ENCODE measurements around the gene GP2.

GP2 gene

DNA sequence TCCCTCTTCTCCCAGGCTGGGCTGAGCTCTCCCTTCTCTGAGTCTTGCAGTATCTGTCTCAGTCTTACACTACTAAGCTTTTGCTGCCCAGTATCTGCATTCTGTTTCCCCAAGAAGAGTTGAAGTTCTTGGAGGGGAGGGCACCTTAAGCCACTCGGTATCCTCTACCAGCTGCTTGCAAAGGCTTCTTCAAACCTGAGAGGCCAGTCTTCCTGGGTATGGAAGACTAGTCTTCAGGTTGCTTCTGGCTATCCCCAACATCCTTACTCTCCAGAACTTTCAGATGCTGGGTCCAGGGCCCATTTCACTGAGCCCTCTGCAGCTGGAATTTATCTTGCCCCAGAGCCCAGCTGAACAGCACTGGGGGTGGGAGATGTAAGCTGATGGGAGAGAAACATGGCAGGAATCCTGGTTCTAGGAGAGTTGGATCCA, 20.1 kb downstream of the GP2 start:
- no peak for DNase-seq (ENCODE audit: low read depth in 2 of 2, low spot score in 1 of 2)

DNA sequence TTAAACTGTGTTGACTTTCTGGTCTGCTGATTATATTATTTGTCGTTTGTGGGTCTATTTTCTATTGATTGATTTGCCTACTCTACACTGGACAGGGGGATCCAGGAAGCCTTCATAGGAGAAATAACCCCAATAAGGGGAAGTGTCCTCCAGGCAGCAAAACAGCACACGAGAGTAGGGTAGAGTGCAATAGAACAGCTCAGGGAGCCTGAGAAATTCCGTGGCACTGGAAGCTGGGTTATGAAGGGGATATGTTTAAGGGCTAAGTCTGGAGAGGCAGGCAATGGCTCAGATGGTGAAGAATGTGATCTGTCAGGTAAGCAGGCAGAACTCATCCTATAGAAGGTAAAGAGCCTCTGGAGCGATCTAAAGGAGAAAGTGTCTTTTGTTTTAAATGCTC, 20.9 kb downstream of the GP2 start:
- no peak for DNase-seq (ENCODE audit: low read depth in 2 of 2, low spot score in 1 of 2)

DNA sequence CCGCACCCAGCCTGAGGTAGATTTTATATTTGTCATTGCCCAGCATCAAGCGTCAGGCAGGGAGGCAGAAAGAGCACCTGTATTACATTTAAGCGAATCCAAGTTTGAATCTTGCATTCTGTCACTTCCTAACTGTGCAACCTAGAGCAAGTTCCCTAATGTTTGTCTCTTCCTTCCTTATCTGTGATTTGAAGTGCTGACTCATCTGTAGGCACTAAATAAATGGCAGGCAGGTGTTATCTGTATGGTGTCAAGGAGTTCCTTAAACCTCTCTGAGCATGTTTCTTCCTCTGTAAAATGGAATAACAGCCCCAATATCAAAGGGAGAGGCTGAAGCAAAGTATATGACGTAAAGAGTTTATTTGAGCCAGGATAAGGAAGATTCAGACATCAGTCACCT, 24.3 kb downstream of the GP2 start:
- DNase-seq (ENCODE audit: low read depth in 2 of 2, low spot score in 1 of 2), result no peak

DNA sequence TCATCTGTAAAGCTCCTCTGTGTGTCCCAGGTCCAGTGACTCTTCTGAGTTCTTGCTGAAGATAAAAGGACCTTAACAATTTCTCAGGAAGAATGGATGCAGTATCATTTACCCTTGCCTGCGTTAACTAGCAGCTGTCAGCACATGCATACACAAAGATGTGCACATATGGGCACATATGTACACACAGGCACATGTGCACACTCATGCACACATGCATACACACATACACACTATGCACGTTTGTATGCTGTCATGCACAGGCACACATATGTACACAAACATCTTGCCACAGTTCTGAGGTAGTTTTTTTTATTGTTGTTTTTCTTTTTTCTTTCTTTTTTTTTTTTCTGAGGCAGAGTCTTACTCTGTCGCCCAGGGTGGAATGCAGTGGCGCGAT, 24.9 kb downstream of the GP2 start:
- DNase-seq (ENCODE audit: low read depth in 2 of 2, low spot score in 1 of 2), result no peak

DNA sequence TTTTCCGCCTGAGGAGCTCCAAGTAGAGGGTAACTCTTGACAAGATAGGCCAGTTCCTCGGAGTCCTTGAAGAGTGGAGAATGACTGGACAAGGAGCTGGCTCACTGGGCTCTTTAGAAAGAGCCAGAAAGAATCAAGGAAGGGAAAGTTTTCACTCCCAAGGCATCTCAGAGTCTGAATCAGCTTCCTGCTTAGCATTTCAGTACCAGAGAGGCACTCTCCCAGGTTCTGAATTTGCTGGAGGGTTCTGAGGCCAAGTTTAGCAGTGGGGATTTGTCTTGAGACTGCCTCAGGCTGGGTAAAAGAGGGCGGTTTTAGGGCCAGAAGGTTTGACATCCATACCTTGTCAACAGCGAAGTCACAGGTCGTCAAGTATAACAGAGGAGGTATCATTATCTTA, 25.5 kb downstream of the GP2 start:
- DNase-seq (ENCODE audit: low read depth in 2 of 2, low spot score in 1 of 2), result no peak

DNA sequence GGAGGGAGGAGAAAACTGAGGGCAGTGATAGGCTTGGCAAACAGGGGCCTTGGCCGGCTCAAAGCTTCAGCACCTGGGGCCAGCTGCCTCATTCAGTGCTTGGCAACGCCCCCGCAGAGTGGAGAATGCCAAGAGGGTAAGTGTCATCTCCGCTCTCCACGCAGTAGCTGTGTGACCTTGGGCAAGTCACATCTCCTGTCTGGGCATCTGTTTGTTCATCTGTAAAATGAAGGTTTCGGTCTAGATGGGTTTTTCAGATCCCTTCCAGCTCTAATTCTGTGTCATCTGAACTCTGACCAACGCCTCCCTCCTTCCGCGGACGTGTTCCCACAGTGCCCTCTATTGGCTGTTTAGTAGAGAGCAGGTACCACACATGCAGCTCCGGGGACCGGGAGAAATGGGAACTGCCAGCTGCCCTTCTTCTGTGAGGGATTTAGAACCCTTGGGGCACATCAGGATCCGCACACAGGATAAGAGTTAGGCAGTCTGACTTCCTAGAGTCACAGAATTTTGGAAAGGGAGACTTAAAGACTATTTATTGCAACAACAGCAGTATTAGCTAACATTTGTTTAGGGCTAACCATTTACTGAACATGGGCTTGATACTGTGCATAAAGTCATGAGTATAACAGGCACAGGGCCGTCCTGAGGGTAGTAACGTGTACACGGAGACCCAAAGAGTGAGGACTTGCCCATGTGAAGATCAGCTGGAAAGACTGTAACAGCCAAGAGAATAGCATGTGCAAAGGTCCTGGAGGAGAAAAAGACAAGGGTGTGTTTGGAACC, 26.8 kb downstream of the GP2 start:
- no peak for DNase-seq (ENCODE audit: low read depth in 2 of 2, low spot score in 1 of 2)

DNA sequence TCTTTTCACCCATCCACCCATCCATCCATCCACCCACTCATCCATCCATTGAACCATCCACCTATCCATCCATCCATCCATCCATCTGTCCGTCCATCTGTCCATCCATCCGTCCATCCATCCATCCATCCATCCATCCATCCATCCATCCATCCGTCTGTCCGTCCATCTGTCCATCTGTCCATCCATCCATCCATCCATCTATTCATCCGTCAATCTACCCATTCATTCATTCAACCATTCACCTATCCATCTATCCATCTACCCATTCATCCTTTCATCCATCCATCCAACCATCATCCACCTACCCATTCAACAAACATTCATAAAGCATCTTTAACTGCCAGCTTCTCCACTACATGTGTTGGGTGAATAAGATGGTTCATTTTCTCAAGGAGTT, 28.9 kb downstream of the GP2 start:
- no peak for DNase-seq (ENCODE audit: low read depth in 2 of 2, low spot score in 1 of 2)

DNA sequence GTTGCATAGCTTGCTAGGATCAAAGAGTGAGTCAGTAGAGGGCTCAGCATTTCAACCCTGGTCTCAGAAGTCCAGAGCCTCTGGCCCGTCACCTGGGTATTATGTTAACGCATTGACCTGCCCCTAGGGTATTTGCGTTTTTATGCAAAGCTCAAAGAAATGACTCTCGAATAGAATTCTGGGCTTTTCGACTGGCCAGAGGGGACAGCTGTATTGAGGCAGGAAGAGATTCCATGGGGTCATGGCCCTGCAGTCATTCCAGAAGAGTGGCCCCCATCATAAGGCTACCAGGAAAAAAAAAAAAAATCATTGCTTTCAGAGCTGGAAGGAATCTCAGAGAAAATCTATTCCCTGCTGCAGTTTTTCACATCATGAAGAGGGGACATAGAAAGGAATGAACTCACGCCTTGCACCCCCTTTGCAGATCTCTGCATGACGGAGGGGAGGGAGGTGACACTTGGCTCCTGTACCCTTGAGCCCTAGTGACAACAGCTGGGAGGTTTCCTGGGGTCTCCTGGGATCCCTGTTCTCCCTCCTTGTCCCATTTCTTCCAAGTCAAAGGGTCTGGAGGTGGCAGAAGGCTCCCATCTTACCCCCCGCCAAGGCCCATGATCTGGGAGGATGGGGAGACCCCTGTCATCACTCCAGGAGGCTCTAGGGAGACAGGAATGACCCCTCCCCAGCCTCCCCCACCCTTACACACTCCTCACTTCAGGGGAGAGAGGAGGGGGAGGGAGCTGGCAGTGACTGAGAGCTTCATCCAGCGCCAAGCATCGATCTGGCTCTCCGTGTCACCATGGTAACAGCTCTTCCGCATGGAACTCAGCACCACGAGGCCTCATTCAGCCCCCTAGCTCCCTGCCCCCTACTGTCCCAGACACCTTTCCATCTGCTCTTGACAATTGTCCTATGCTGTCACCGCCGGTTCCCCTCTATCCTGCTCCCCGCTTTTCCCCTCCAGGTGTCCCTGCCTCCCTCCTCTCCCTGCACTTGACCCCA, 35.8 kb downstream of the GP2 start:
- no peak for DNase-seq (ENCODE audit: low read depth in 2 of 2, low spot score in 1 of 2)

DNA sequence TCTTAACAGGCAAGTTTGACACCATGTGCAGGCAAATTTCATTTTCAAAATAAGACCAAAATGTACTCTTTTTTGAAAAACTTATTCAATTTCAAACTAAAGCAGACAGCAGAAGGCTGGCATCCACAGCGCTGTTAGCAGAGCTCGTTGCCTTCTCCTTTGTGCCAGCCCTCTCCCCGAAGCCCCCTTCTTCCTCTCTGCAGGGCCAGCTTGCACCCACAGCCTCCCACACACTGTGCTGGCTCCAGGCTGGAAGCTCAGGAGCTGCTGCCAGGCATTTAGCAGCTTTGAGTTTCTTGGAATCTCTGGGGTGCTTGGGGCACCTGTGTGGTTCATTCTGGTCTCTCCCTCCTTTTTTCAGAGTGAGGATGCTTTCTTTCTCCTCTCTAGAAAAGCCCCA, 37.7 kb downstream of the GP2 start:
- no peak for DNase-seq (ENCODE audit: low read depth in 2 of 2, low spot score in 1 of 2)

DNA sequence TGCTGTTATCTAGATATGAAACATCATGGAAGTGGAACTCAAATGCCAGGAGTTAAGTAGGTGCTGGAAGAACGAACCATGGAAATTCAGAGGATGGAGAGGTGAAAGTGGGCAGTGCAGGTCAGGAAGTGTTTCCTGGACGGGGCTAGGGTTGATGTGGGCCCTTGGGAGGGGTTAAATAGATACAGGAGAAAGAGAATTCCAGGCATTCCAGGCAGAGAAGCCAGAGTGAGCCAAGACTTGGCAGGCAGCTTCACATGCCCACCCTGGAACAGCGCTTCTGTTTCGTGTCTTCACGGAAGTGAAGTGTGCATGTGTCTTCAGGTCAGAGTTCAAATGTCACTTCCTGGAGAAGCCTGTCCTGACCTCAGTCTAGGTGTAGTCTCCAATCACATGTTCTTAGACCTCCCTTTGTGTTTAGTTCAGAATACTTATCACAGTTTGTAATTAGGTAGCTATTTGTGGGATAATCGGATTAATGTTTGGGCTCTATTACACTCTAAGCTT, 41.3 kb downstream of the GP2 start:
- DNase-seq (ENCODE audit: low read depth in 2 of 2, low spot score in 1 of 2), result no peak

DNA sequence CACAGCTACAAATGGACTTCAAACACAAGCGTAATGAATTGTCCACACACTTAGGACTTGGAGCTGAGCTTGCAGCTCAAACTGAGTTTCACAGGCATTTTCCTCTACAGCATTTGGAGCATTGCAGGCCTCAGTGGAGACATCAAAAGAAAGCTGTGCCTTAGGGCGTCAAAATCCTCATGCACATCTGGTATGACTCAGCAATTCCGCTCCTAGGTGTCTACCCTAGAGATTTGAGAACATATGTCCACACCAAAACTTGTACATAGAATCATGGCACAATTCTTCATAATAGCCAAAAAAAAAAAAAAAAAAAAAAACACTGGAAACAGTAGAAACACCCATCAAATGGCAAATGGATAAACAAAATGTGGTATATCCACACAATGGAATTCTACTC, 47.1 kb downstream of the GP2 start:
- no peak for DNase-seq (ENCODE audit: low read depth in 2 of 2, low spot score in 1 of 2)

DNA sequence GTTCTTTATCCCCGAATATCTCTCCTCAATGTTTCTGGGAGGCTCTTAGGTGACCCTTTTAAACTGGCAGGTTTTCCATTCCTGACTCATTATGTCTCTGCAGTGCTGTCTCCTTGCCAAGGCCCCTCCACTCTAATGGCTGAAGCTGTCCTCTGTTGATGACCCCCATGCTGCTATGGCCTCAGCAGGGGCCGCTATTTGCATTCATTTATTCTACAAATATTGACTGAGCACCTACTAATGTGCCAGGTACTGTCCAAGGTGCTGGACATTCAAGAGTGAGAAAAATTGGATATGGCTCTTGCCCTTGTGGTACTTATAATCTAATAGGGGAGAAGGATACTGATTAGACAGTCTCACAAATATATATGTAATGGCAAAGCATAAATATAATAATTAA, 55.4 kb downstream of the GP2 start:
- no peak for DNase-seq (ENCODE audit: low read depth in 2 of 2, low spot score in 1 of 2)

DNA sequence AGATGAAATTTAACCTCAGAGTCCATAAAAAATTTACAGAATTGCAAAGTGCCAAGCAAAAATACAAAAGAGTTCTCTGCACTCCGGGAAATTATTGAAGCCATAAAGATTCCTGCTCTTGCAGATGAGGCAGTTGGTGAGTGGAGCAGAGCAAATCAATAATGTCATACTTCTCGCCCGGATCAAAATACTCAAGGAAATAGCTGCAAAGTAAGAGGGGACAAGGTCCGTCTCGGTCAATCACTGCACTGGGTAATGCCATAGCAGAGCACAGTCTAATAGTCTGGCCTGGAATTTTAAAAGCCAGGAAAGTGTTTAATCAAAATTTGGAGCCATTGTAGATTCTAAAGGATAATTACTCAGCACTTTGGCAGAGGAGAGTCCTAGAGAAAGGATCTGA, 58.9 kb downstream of the GP2 start:
- DNase-seq (ENCODE audit: low read depth in 2 of 2, low spot score in 1 of 2), result no peak

DNA sequence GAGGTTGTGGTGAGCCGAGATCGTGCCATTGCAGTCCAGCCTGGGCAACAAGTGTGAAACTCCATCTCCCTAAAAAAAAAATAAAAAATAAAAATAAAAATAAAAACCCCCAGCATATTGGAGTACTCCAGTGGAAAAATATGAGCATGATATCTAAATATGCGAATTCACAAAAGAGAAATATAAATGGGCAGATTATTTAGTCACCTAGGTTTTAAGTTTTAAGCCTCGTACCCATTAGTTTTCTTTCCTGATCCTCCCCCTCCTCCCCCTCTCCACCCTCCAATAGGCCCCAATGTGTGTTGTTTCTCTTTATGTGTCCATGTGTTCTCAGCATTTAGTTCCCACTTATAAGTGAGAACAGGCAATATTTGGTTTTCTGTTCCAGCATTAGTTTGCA, 62.3 kb downstream of the GP2 start:
- DNase-seq (ENCODE audit: low read depth in 2 of 2, low spot score in 1 of 2), result no peak

DNA sequence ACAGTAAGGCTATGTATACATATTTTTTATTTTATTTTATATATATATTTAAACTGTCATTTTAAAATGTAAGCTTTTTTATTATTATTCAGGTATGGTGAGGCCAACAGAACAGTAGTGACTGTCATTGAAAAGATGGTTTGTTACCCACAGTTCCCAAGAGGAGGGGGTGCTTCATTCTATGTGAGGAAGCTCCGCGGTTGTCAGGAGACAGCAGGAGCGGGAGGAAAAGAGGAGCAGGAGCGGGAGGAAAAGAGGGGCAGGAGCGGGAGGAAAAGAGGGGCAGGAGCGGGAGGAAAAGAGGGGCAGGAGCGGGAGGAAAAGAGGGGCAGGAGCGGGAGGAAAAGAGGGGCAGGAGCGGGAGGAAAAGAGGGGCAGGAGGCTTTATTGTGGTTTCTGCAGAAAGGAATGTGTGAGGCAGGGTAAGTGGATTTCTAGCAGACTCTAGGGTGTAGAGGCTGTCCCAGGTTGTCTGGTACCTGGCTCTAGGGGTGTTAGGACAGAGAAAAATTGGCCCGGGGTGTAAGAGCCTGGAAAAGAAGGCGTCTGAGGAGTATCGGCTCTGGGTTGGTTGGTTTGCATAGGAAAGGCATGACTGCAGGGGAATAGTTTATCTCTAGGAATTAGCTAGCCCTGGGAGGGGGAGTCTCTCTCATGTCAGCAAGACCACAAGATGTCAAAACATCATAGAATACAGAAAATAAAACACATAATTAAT, 64.0 kb downstream of the GP2 start:
- DNase-seq (ENCODE audit: low read depth in 2 of 2, low spot score in 1 of 2), result no peak

DNA sequence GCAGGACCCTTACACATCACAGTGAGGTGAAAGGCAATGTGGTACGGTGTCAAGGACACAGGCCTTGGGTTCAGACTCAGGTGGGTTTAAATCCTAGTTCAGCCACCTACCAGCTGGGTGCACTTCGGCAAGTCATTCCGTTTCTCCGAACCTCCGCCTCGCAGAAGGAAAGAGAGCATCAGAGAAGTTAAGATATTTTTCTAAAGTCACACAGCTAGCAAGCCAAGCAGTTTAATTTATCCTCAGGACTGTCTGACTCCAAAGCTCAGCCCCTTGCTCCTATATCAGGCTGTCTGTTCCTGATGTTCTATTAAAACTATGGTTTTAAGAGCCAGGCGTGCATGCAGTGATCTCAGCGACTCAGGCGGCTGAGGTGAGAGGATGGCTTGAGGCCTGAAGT, 65.1 kb downstream of the GP2 start:
- no peak for DNase-seq (ENCODE audit: low read depth in 2 of 2, low spot score in 1 of 2)

DNA sequence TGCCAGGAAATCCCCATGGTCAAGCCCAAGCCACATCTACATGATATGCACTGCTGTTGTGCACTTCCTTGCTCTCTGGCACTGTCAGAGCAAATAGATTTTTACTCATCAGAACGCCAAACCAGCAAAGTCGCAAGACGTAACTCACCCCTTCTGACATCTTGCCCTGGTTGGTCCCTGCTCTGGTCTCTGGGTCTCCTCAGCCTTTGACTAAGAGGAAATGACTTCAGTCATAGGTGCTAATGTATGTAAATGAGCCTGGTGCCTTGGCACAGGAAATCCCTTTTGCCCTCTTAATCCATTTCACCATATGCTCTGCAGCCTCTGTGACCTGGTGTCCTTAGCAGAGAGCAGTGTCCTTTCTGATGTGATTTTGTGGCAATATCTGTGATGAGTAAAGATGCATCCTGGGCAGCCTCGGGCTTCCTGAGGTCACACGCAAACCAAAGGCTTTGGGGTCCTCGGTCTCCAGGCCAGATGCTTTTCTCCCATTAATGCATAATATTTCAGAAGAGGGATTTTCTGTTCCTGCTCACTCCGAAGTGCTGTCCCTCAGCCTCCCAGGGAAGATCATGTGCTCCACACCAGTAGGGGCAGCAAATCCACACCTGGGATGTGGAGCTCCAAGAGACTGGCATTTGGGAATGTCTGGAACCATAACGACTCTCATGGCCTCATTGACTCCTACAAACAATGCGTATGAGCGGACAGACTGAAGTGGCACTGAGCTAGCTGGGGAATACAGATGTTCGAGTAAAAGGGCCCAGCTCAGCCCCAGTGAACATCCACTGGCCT, 66.9 kb downstream of the GP2 start:
- no peak for DNase-seq (ENCODE audit: low read depth in 2 of 2, low spot score in 1 of 2)

Data from stimulated activated CD8-positive, alpha-beta memory T cell treated with anti-CD3 and anti-CD28 coated beads, Interleukin-4, amount 100 ng/mL, for 4 hours (primary cell).